Adipose tissue (tissue), 3 donors: Measurements from ENCODE around the gene SMIM1. TPM values are rescaled to one million over a fixed set of nuclear protein-coding genes. Genes with fewer than 3 reads are reported as not detected.
"Not testable (repeated sequence)": the region's sequence is repeated elsewhere in the genome, so short reads cannot be mapped to it uniquely, and the experiment has no call there.

ENCODE experiments used
- H3K27ac ChIP-seq: one replicate; pipeline ENCODE4 v1.5.1; 2013; ENCODE audit warnings: low read depth, low read length
- WGBS, 3 donors: extraction: QIAGEN DNeasy Blood & Tissue Kit; methylation state at CpG; one replicate each; pipeline ENCODE4 v1.1.7; 2013; 5-methylcytosine and 5-hydroxymethylcytosine counted together
- polyA plus RNA-seq, 3 donors: library from polyadenylated mRNA; stranded (reverse); fragments of 200-250 nt; gene quantifications; one replicate each; pipeline ENCODE4 v1.2.3, GENCODE V29; 2013
- donor health status: healthy with polysubstance abuse.
- donor health status: Bipolar disorder and iron deficiency.
- donor health status: healthy.

Gene SMIM1
- polyA plus RNA-seq, 3 donors, result 1.8 to 8.2 (median 3.7) TPM

- no peak overlapping the region for H3K27ac ChIP-seq
- WGBS, 3 donors, result 68 to 78% (median 78%) methylated on average over 11 of the region's 11 CpGs
These were observed 32.5 kb downstream of the SMIM1 start for GRCh38 chr1:3805038-3805437.

- WGBS, 3 donors, result 73 to 76% (median 76%) methylated on average over 5 of the region's 5 CpGs
- no peak overlapping the region for H3K27ac ChIP-seq
These were observed 35.2 kb downstream of the SMIM1 start for GRCh38 chr1:3807769-3808168.

GRCh38 chr1:3809680-3810079 lies 37.1 kb downstream of the SMIM1 start:
- 58 to 77% (median 71%) methylated on average over 7 of the region's 7 CpGs for WGBS, 3 donors

GRCh38 chr1:3810149-3810761 lies 37.7 kb downstream of the SMIM1 start:
- not testable (repeated sequence) for H3K27ac ChIP-seq
- 76 to 85% (median 81%) methylated on average over 9 of the region's 9 CpGs for WGBS, 3 donors

More at GRCh38 chr1:3809680-3810079, 37.1 kb downstream of the SMIM1 start:
- no peak overlapping the region for H3K27ac ChIP-seq

- 38 to 56% (median 53%) methylated on average over 2 of the region's 2 CpGs for WGBS, 3 donors
- no peak overlapping the region for H3K27ac ChIP-seq
These were observed 39.0 kb downstream of the SMIM1 start for GRCh38 chr1:3811595-3811911.

- 93 to 100% (median 94%) methylated on average over 2 of the region's 2 CpGs for WGBS, 3 donors
- no peak overlapping the region for H3K27ac ChIP-seq
These were observed 41.5 kb downstream of the SMIM1 start for GRCh38 chr1:3814065-3814464.

GRCh38 chr1:3814771-3815561 lies 42.4 kb downstream of the SMIM1 start:
- 87 to 93% (median 91%) methylated on average over 42 of the region's 42 CpGs for WGBS, 3 donors
- H3K27ac ChIP-seq, result no peak overlapping the region

GRCh38 chr1:3816331-3817137 lies 44.0 kb downstream of the SMIM1 start:
- no peak overlapping the region for H3K27ac ChIP-seq
- 91 to 93% (median 92%) methylated on average over 35 to 38 of the region's 38 CpGs for WGBS, 3 donors

- 92 to 96% (median 94%) methylated on average over 17 of the region's 17 CpGs for WGBS, 3 donors
- H3K27ac ChIP-seq, result no peak overlapping the region
These were observed 44.7 kb downstream of the SMIM1 start for GRCh38 chr1:3817138-3817740.

GRCh38 chr1:3817821-3818597 lies 45.5 kb downstream of the SMIM1 start:
- no peak overlapping the region for H3K27ac ChIP-seq
- WGBS, 3 donors, result 91 to 95% (median 95%) methylated on average over 26 to 28 of the region's 28 CpGs

GRCh38 chr1:3819771-3820200 lies 47.2 kb downstream of the SMIM1 start:
- WGBS, 3 donors, result 75 to 78% (median 78%) methylated on average over 10 of the region's 10 CpGs
- no peak overlapping the region for H3K27ac ChIP-seq

- 91 to 92% (median 91%) methylated on average over 8 of the region's 8 CpGs for WGBS, 3 donors
- H3K27ac ChIP-seq, result no peak overlapping the region
These were observed 47.8 kb downstream of the SMIM1 start for GRCh38 chr1:3820316-3820715.

GRCh38 chr1:3821004-3821403 lies 48.5 kb downstream of the SMIM1 start:
- no peak overlapping the region for H3K27ac ChIP-seq
- WGBS, 3 donors, result 90 to 94% (median 91%) methylated on average over 6 of the region's 6 CpGs

GRCh38 chr1:3821447-3821846 lies 48.9 kb downstream of the SMIM1 start:
- WGBS, 3 donors, result 84 to 88% (median 87%) methylated on average over 13 of the region's 13 CpGs

GRCh38 chr1:3821908-3822307 lies 49.4 kb downstream of the SMIM1 start:
- 85 to 94% (median 89%) methylated on average over 15 of the region's 15 CpGs for WGBS, 3 donors
- H3K27ac ChIP-seq, result no peak overlapping the region

More at GRCh38 chr1:3821447-3821846, 48.9 kb downstream of the SMIM1 start:
- H3K27ac ChIP-seq, result no peak overlapping the region

GRCh38 chr1:3822421-3822820 lies 49.9 kb downstream of the SMIM1 start:
- no peak overlapping the region for H3K27ac ChIP-seq
- WGBS, 3 donors, result 76 to 91% (median 81%) methylated on average over 16 of the region's 16 CpGs

GRCh38 chr1:3824650-3825049 lies 52.1 kb downstream of the SMIM1 start:
- 80 to 93% (median 88%) methylated on average over 8 of the region's 8 CpGs for WGBS, 3 donors
- H3K27ac ChIP-seq, result no peak overlapping the region

GRCh38 chr1:3825356-3825755 lies 52.8 kb downstream of the SMIM1 start:
- H3K27ac ChIP-seq, result no peak overlapping the region
- WGBS, 3 donors, result 84 to 90% (median 89%) methylated on average over 15 of the region's 15 CpGs
